OCI-LY7 (cell line): Measurements from ENCODE around the gene GREM1.

Experiments
- CTCF ChIP-seq: fragments of 200-600 bp; sonication (generic); conservative IDR thresholded peaks from 2 replicates; pipeline ENCODE4 v1.5.1; 2014; ENCODE audit warnings: mild to moderate bottlenecking, antibody characterized with exemption, low read length, moderate library complexity, mixed read lengths
- EZH2phosphoT487 ChIP-seq: fragments of 200-600 bp; sonication (generic); IDR thresholded peaks from 2 replicates; pipeline ENCODE4 v1.6.1; 2018; ENCODE audit warnings: low read depth, borderline replicate concordance, mild to moderate bottlenecking, mixed run types, antibody characterized with exemption, low read length, moderate library complexity, mixed read lengths

DNA sequence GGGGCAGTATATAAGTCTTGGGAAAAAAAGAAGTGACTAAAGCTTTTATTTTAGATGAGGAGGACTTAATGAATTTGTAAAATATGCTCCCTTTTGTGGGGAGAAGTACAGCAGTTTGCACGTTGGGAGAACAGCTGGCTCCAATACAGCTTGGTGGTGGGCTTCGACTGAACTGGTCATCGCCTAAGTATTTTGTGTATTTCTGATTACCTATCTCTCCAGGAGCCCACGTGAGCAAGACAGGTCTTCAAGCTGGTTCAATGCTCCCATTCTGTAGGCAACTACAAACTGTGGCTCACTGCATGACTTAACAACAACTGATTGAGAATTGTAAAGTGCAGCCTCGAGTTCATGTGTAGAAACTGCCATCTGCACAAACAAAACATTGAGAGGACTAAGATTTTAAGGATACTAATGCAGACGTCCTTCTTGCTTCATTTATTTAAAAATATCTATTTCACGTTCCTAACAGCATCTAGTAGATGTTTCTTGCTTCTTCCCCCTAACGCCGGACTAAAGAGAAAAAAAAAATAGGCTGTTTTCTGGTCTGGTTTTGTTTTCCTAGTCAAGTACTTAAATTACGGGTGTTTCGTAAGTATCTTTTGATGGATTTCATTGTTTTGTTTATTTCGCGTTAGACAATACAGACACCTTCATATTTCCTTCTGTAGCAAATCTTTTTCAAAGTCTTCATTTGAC is 1.4 kb upstream of the GREM1 start:
- TF ChIP-seq CTCF (no peak), EZH2phosphoT487 (no peak)
